Keratinocyte (primary cell): ENCODE data around the gene MIF4GD.

Experiments
- CTCF ChIP-seq, 3 experiments: IDR thresholded peaks in 1 of 3; conservative IDR thresholded peaks in 1 of 3; optimal IDR thresholded peaks in 1 of 3; 2 replicates in 2 of 3; 3 replicates in 1 of 3; pipeline versions ENCODE3 to v1.5.1; 2011; ENCODE audit warnings: low read length in 3 of 3, mild to moderate bottlenecking in 3 of 3, moderate library complexity in 2 of 3, control low read depth in 1 of 3, inconsistent platforms in 1 of 3; ENCODE audit not compliant: insufficient read depth in 2 of 3; ENCODE audit errors: extremely low read depth in 1 of 3
- EZH2 ChIP-seq: IDR thresholded peaks from one replicate; pipeline ENCODE4 v1.6.1; 2012; ENCODE audit warnings: inconsistent platforms, mild to moderate bottlenecking, low read length, moderate library complexity

GRCh38 chr17:75301502-75302206 is 30.6 kb upstream of the MIF4GD start:
- TF ChIP-seq CTCF (optimal IDR thresholded peaks at IDR 0.05 in 1 of 3, IDR thresholded peaks at IDR 0.05 in 1 of 3, conservative IDR thresholded peaks at IDR 0.05 in 1 of 3; ENCODE audit: extremely low read depth in 1 of 3, insufficient read depth in 2 of 3, low read length in 3 of 3) = no peak
- no peak for TF ChIP-seq EZH2
